Endothelial cell of umbilical vein (primary cell): ENCODE measurements around the gene CYP1A2. TPM values are rescaled to one million over a fixed set of nuclear protein-coding genes. Genes with fewer than 3 reads are reported as not detected.

ENCODE experiments used
- BruUV-seq: library from RNA; stranded (reverse); fragments of 400-500 nt; replicated peaks from 2 replicates; lab custom pipeline; 2021; lab: Mats Ljungman, UMichigan
- CTCF ChIA-PET: fragments of 300-600, 350-600 bp; sonication (Branson Sonifier 250); formaldehyde crosslinking; loops from one replicate; lab custom pipeline; 2021; ENCODE audit warnings: antibody characterized with exemption, inconsistent platforms; lab: Charles Lee
- POLR2A ChIA-PET: fragments of 300-600, 350-600 bp; sonication (Branson Sonifier 250); formaldehyde crosslinking; loops from one replicate; lab custom pipeline; 2021; ENCODE audit warnings: antibody characterized with exemption, inconsistent platforms; lab: Charles Lee
- DNase-seq: peaks from one replicate; pipeline ENCODE4 v3.0.0-alpha.2; 2011; ENCODE audit warnings: low read depth, low spot score
- FAIRE-seq: peaks from 2 replicates; lab custom pipeline; 2011; peaks lifted over from hg19 to GRCh38; lab: Jason Lieb, UNC
- H2AFZ ChIP-seq: 2 replicates; pipeline ENCODE4 v1.6.0; 2012; ENCODE audit warnings: low read depth, low read length, control low read depth, inconsistent platforms
- H3K27ac ChIP-seq: 2 replicates; pipeline ENCODE4 v1.5.1; 2011; ENCODE audit warnings: low read depth, mild to moderate bottlenecking, control low read depth, low read length, moderate library complexity; ENCODE audit not compliant: insufficient read depth
- H3K27me3 ChIP-seq, 2 experiments: 2 replicates each; pipeline versions ENCODE4 v1.6.0 to v1.6.1; 2011; ENCODE audit warnings: low read length in 2 of 2, mixed read lengths in 1 of 2; ENCODE audit not compliant: control insufficient read depth in 2 of 2, insufficient read depth in 2 of 2
- H3K36me3 ChIP-seq, 2 experiments: 2 replicates in 1 of 2; 3 replicates in 1 of 2; pipeline ENCODE4 v1.5.1; 2011; ENCODE audit warnings: low read length in 2 of 2, mild to moderate bottlenecking in 1 of 2, moderate library complexity in 1 of 2; ENCODE audit not compliant: control insufficient read depth in 2 of 2, insufficient read depth in 2 of 2; ENCODE audit errors: extremely low read depth in 1 of 2
- H3K4me1 ChIP-seq: 3 replicates; pipeline ENCODE4 v1.5.1; 2011; ENCODE audit warnings: mild to moderate bottlenecking, low read length; ENCODE audit not compliant: control insufficient read depth, insufficient read depth; ENCODE audit errors: extremely low read depth
- H3K4me2 ChIP-seq: 2 replicates; pipeline ENCODE4 v1.6.1; 2011; ENCODE audit warnings: low read length, control low read depth, mixed read lengths; ENCODE audit not compliant: insufficient read depth
- H3K4me3 ChIP-seq, 3 experiments: fragments of 200-600 bp in 1 of 3; sonication (generic), shearing (Covaris generic) in 1 of 3; replicated peaks in 1 of 3; 2 replicates each; pipeline ENCODE4 v1.5.1; 2011 to 2016; ENCODE audit warnings: control low read depth in 3 of 3, low read length in 3 of 3, mild to moderate bottlenecking in 2 of 3, inconsistent platforms in 1 of 3, low read depth in 1 of 3, moderate library complexity in 1 of 3; ENCODE audit not compliant: insufficient read depth in 1 of 3
- H3K79me2 ChIP-seq: 2 replicates; pipeline ENCODE4 v1.6.0; 2012; ENCODE audit warnings: low read length, inconsistent platforms; ENCODE audit not compliant: control insufficient read depth, insufficient read depth
- H3K9ac ChIP-seq: replicated peaks from 2 replicates; pipeline ENCODE3; 2011; ENCODE audit warnings: low read length, control low read depth; ENCODE audit not compliant: insufficient read depth; ENCODE audit errors: extremely low read depth
- H3K9me1 ChIP-seq: replicated peaks from 3 replicates; pipeline ENCODE4 v1.6.0; 2011; ENCODE audit warnings: mild to moderate bottlenecking, low read length; ENCODE audit not compliant: control insufficient read depth, insufficient read depth; ENCODE audit errors: extremely low read depth
- H3K9me3 ChIP-seq: replicated peaks from 2 replicates; pipeline ENCODE4 v1.5.1; 2012; ENCODE audit warnings: low read length, inconsistent platforms; ENCODE audit not compliant: control insufficient read depth, insufficient read depth
- H4K20me1 ChIP-seq: replicated peaks from 2 replicates; pipeline ENCODE3; 2011; ENCODE audit warnings: mild to moderate bottlenecking, low read length; ENCODE audit not compliant: control insufficient read depth, insufficient read depth; ENCODE audit errors: extremely low read depth
- CTCF ChIP-seq, 2 donors: IDR thresholded peaks; 1 replicate in 1 of 2; 2 replicates in 1 of 2; pipeline ENCODE4 v1.5.1; 2011; ENCODE audit warnings: low read length in 2 of 2, mild to moderate bottlenecking in 2 of 2, moderate library complexity in 2 of 2, control low read depth in 1 of 2, inconsistent platforms in 1 of 2, low read depth in 1 of 2; ENCODE audit not compliant: insufficient read depth in 1 of 2; ENCODE audit errors: extremely low read depth in 1 of 2
- EZH2 ChIP-seq: IDR thresholded peaks from 2 replicates; pipeline ENCODE4 v1.6.1; 2012; ENCODE audit warnings: borderline replicate concordance, low read depth, mild to moderate bottlenecking, moderate library complexity, low read length, inconsistent platforms; ENCODE audit not compliant: severe bottlenecking
- JUN ChIP-seq: IDR thresholded peaks from 2 replicates; pipeline ENCODE4 v1.6.1; 2011; ENCODE audit warnings: borderline replicate concordance, low read depth; ENCODE audit not compliant: insufficient read length, insufficient read depth
- MAX ChIP-seq: IDR thresholded peaks from 2 replicates; pipeline ENCODE4 v1.6.1; 2011; ENCODE audit not compliant: insufficient read depth, insufficient read length
- POLR2A ChIP-seq: IDR thresholded peaks from 2 replicates; pipeline ENCODE4 v1.6.1; 2012; ENCODE audit warnings: low read depth, mild to moderate bottlenecking, control low read depth, low read length
- dilution Hi-C: fragments of 300-500 bp; cut with MboI; formaldehyde crosslinking; loops from one replicate; pipeline ENCODE4 v1.15.0; 2019; ENCODE audit warnings: low sequenced_read_pairs; ENCODE audit not compliant: extremely low pct_ligation_motif_present
- intact Hi-C: fragments of 100-400 bp; cut with micrococcal nuclease; formaldehyde crosslinking; loops from one replicate; pipeline ENCODE4 v1.10.0; 2022
- polyA plus RNA-seq, 4 experiments: library from polyadenylated mRNA; depleted of rRNA in 3 of 4; stranded (reverse) in 3 of 4; unstranded in 1 of 4; fragments of >200 nt; gene quantifications; 2 replicates each; pipeline versions ENCODE4 v1.2.1 to v1.2.3, GENCODE V29; 2011 to 2012; ENCODE audit warnings: missing spikeins in 1 of 4
- total RNA-seq: library from RNA; stranded (reverse); gene quantifications from 2 replicates; pipeline ENCODE4 v1.2.3, GENCODE V29; 2021

CYP1A2 gene
- total and polyA plus RNA-seq, 2 donors (not counting 3 experiments of a cell fraction or from before 2014, with no cell fraction given) = not detected

DNA sequence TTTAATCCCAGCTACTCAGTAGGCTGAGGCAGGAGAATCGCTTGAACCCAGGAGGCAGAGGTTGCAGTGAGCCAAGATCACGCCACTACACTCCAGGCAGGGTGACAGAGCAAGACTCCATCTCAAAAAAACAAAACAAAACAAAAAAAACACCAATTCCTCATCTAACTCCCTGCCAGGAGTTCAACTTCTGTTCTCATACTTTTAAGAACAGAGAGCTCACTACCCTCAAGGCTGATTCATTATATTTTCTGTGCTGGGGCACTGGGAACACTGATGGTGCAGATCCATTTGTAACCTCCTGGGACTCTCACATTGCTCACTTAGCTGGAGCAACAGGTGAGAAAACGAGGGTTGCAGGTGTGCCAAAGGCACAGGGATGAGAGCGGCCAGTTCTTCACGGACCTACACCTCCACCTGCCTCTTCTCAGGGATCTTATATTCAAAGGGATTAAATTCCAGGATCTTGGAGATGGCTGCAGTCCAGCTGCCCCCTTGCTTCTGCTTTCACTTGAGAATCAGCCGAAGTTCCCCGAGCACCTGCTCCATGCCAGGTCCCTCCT, 20.9 kb downstream of the CYP1A2 start:
- dilution Hi-C loops (loop anchor here (25.0 kb wide), 1 partner anchor 132 kb away; no protein-coding TSS in a partner anchor), intact Hi-C loops (loop anchor here (2.0 to 10.0 kb wide), 3 partner anchors 73 to 435 kb away; partner anchors contain the start of genes ARID3B, C15orf39 and EDC3)
- Histone ChIP-seq H2AFZ (no peak overlapping the region), H4K20me1 (no peaks in the 10 kb centered on the region), H3K9me1 (no peaks in the 10 kb centered on the region), H3K27ac (no peak overlapping the region), H3K36me3 (no peaks in the 10 kb centered on the region), H3K9ac (no peak overlapping the region), H3K9me3 (no peaks in the 10 kb centered on the region), H3K79me2 (no peaks in the 10 kb centered on the region), H3K4me1 (peaks cover 2% of the 10 kb centered on the region), H3K4me2 (no peak overlapping the region), H3K4me3 (no peak overlapping the region), H3K27me3 (peaks cover 0 to 2% of the 10 kb centered on the region in 2 experiments)
- TF ChIP-seq EZH2 (no peak), CTCF (IDR thresholded peaks at IDR 0.05; ENCODE audit: extremely low read depth in 1 of 2, insufficient read depth in 1 of 2, low read depth in 1 of 2, low read length in 2 of 2) (no peak), MAX (no peak), JUN (no peak), POLR2A (no peak)
- ChIA-PET POLR2A (no interaction called here), CTCF (interaction anchor here (0.6 to 6.8 kb wide), 60 partner anchors 7 to 402 kb away, joined by 3 to 696 read pairs (median 6); partner anchors contain the start of genes CLK3, CSK, CYP11A1 and CYP1A1)
- no peak for DNase-seq
- FAIRE-seq = no peak
- BruUV-seq = no TSS peak
